ENCODE measurements around the gene PLA2G4B.

Gene PLA2G4B

GRCh38 chr15:41855261-41855961 is 16.8 kb downstream of the PLA2G4B start:
- no peak for TF ChIP-seq POLR2A (IDR thresholded peaks at IDR 0.05; ENCODE audit: low read length)
- no peak for TF ChIP-seq GATA1 (IDR thresholded peaks at IDR 0.05; ENCODE audit: low read depth, low read length)
- no peak for DNase-seq

GRCh38 chr15:41856262-41856661 is 17.6 kb downstream of the PLA2G4B start:
- DNase-seq, result no peak
- TF ChIP-seq POLR2A (IDR thresholded peaks at IDR 0.05; ENCODE audit: low read length) (no peak), GATA1 (IDR thresholded peaks at IDR 0.05; ENCODE audit: low read depth, low read length) (no peak)

DNA sequence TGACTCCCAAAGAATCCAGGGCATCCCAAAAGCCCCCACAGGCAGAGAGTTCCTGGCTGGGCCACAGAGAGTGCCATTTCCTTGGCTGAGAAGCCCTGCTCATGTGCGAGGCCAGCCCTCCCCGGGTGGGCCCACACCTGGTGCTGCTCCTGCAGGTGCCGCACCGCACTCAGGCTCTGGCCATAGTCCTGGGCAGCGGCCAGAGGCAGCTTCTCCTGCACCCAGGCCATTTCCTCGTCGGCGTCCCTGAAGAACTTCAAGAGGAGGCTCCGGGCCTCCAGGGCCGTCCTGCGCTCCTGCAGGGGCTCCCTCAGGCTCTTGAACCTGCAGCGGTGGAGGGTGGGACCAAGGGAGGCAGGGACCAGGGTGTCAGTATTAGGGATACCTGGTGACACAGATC is 18.1 kb downstream of the PLA2G4B start:
- no peak for TF ChIP-seq POLR2A (IDR thresholded peaks at IDR 0.05; ENCODE audit: low read length)
- no peak for TF ChIP-seq GATA1 (IDR thresholded peaks at IDR 0.05; ENCODE audit: low read depth, low read length)
- no peak for DNase-seq

DNA sequence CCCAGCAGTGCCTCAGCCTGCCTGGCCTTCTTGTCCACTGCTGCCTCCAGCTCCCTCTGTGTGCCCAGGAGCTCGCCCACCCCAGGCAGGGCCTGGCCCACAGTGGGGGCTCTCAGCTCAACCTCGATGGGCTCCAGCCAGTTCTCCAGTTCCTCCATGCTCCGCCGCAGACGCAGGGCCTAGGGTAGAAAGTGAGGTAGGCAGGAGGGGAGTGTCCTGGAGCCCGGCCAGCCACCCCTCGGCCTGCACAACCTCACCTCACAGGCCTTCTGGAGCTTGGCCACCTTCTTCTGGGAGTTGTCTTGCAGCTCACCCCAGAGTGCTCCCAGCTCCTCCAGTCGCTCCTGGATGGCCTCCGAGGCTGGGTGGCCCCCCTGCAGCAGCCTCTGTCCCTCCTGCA is 18.7 kb downstream of the PLA2G4B start:
- no peak for DNase-seq
- TF ChIP-seq POLR2A (IDR thresholded peaks at IDR 0.05; ENCODE audit: low read length) (no peak), GATA1 (IDR thresholded peaks at IDR 0.05; ENCODE audit: low read depth, low read length) (no peak)

GRCh38 chr15:41858756-41859155 is 20.1 kb downstream of the PLA2G4B start:
- TF ChIP-seq GATA1 (IDR thresholded peaks at IDR 0.05; ENCODE audit: low read depth, low read length) (no peak), POLR2A (IDR thresholded peaks at IDR 0.05; ENCODE audit: low read length) (no peak)
- no peak for DNase-seq

DNA sequence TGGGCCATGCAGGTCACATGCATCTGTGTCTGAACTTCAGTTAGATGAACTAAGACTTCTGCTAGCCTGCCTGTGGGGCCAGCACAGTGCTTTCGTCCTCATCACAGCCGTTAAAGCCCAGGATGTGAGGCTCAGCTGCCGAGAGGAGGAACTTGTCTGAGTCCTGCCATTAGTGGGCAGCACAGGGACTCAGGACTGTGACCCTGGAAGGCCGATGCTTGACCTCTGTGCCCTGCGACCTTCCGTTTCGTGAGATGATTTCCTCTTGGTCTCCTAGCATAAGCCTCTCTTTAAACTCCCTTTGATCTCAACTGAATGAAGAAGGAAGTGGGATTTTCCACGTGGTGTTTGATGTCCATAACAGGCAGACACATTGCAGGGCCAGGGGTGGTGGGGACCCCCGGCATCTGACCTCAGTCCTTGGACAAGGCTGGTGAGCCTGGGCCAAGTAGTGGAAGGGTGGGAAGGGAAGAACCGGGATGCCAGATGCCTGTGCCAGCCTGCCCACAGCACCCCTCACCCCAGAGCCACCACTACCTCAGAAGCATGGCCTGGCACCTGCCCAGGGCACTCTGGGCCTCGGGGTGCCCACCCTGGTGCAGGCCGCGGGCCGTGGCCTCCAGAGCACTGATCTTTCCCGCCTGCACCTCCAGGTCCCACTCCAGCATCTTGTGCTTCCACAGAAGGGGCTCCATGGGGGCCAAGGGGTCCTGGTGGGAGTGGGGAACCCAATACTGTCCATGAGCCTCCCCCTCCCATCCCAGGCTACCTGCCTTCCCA is 21.6 kb downstream of the PLA2G4B start:
- no peak for TF ChIP-seq POLR2A (IDR thresholded peaks at IDR 0.05; ENCODE audit: low read length)
- no peak for TF ChIP-seq GATA1 (IDR thresholded peaks at IDR 0.05; ENCODE audit: low read depth, low read length)

DNA sequence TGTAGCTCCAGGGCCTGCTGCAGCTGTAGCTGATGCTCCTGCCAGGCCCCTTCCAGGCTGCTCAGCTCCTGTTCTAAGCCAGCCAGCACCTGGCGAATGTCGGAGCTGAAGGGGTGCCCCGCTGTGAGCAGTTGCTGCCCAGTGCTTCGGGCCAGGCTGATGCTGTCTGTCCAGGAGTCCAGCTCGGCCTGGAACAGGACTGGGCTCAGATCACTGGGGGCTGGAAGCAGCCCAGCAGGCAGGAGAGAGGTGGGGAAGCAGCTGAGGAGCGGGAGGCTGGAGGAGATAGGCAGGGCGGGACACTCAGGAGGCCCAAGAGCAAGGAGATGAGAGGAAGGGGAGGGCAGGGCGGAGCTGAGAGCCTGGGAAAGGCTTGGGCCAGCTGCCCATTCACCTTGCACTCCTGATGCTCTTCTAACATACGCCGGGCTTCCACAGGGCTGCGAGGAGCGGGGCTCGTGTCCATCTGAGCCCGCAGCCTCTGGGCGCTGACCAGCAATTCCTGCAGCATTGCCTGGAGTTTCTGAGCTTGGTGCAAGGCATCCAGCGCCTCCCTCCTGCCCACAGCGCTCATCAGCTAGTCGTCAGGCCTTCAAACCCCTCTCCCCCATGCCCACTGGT is 23.2 kb downstream of the PLA2G4B start:
- DNase-seq, result no peak
- TF ChIP-seq GATA1 (IDR thresholded peaks at IDR 0.05; ENCODE audit: low read depth, low read length) (no peak), POLR2A (IDR thresholded peaks at IDR 0.05; ENCODE audit: low read length) (no peak)

More for the DNA sequence above, 21.6 kb downstream of the PLA2G4B start:
- DNase-seq, result peak in 1 of 2 experiments; percentile 10

DNA sequence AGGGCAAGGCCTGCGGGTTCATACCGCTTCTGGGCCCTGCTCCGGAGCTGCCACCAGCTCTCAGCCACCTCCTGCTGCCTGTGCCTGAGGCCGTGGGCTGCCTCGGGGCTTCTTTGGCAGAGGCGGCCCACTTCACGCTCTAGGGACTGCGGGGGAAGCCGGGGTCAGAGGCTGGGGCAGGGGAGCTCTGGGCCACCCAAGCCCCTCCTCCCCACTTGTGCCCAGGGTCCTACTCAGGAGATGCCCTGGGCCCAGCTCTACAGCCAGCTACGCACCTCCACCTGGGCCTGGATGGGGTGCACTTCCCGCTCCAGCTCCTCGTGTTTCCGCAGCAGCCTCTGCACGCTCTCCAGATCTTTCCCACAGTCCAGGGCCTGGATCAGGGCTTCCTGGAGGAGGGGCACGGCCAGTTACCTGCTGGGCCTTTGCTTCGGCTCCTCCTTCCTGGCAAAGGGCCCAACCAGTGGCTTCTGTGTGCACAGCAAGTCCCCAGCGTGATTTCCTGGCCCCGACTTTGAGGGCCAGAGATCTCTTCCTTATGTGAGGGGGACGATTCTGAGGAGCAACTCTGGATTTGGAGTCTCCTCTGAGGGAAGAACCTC is 24.0 kb downstream of the PLA2G4B start:
- DNase-seq, result no peak
- TF ChIP-seq POLR2A (IDR thresholded peaks at IDR 0.05; ENCODE audit: low read length), result no peak
- no peak for TF ChIP-seq GATA1 (IDR thresholded peaks at IDR 0.05; ENCODE audit: low read depth, low read length)

DNA sequence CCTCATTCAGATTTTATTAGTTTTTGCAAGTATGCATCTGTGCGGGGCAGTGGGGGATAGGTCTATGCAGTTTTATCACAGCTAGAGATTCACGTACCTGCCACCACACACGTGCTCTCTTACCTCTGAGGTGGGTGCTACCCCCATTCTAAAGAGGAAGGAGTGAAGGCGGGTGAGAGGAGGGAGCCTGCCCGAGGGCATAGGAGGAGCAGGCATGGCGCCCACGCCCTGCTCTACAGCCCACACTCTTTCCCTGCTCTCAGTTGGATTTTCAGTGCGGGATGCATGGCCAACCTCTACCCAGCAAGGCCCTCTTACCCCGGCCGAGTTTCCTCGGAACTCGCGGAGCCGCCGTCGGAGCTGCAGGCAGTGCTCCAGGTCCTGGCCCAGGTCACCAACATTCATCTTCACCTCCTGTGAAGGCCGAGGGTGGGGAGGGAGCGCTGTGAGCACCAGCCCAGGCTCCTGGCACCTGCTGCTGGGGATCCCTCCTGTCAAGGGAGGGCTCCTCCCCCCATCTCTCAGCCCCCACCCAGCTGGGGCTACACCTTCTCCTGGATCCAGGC is 26.9 kb downstream of the PLA2G4B start:
- TF ChIP-seq GATA1 (IDR thresholded peaks at IDR 0.05; ENCODE audit: low read depth, low read length) (no peak), POLR2A (IDR thresholded peaks at IDR 0.05; ENCODE audit: low read length) (no peak)
- no peak for DNase-seq

- TF ChIP-seq POLR2A (IDR thresholded peaks at IDR 0.05; ENCODE audit: low read length) (no peak), GATA1 (IDR thresholded peaks at IDR 0.05; ENCODE audit: low read depth, low read length) (no peak)
- no peak for DNase-seq
Measured at GRCh38 chr15:41866263-41866703, 27.6 kb downstream of the PLA2G4B start.

DNA sequence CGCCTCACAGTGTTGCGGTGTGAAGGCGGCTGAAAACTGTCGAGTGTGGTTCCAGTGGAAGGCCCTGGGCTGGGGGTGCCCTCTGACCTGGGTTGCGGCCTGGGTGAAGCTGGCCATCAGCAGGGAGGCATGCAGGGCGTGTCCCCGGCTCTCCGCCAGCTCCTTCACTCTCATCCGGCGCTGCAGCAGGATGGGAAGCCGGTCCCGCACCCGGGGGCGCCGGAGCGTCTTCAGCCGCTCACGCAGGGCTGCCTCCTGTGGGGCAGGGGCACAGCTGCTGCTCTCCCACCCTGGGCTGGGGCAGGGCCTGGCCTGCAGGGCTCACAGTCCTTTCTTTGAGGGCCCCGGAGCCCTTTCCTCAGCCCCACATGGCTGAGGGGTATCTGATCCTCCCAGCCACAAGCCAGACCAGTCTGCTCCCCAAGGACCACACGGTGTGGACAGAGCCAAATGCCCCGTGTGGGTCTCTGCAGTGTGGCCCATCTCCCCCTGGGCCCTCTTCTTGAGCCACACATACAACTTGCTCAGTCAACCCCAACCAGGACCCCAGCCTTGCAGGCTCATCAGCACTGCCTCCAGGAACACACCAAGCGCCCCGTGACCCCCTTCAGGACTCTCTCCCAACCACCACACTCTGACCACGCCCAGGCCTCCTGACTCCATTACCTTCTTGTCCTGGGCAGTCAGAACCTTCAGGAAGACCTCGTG is 28.4 kb downstream of the PLA2G4B start:
- no peak for DNase-seq
- TF ChIP-seq POLR2A (IDR thresholded peaks at IDR 0.05; ENCODE audit: low read length) (no peak), GATA1 (IDR thresholded peaks at IDR 0.05; ENCODE audit: low read depth, low read length) (no peak)

- DNase-seq, result no peak
- TF ChIP-seq GATA1 (IDR thresholded peaks at IDR 0.05; ENCODE audit: low read depth, low read length) (no peak), POLR2A (IDR thresholded peaks at IDR 0.05; ENCODE audit: low read length) (no peak)
Measured at GRCh38 chr15:41868321-41868720, 29.7 kb downstream of the PLA2G4B start.

Measured in erythroblast (primary cell).